ENCODE measurements around the gene IL24.

Gene IL24

DNA sequence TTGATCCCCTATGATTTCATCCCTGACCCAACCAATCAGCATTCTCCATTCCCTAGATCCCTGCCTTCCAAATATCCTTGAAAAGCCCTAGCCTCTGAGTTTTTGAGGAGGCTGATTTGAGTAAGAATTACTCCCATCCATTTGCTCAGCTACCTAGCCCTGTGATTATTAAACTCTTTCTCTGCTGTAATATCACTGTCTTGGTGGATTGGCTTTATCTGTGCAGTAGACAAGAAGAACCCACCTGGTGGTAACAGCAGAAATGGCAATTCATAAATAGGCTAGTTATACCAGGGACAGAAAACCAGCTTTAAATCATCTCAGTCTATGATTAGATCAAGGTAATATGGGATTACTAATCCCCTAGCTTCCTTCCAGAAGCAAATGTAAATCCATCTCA, 18.8 kb upstream of the IL24 start:
- no peak for DNase-seq (ENCODE audit: low read depth in 1 of 2, low spot score in 1 of 2)

GRCh38 chr1:206880314-206880713, 16.9 kb upstream of the IL24 start:
- no peak for DNase-seq (ENCODE audit: low read depth in 1 of 2, low spot score in 1 of 2)

DNA sequence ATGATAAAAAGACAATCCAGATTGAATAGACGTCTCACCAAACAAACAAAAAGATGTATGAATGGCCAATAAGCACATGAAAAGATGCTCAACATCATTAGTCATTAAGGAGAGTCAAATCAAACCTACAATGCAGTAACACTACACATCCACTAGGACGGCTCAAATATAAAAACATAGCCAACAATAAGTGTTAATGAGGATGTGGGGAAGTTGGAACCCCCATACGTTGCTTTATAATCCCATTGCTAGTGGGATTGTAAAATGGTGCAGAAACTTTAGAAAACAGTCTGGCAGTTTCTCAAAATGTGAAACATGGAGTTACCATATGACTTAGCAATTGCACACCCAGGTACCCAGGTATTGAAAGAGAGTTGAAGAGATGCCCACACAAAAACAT, 14.7 kb upstream of the IL24 start:
- no peak for DNase-seq (ENCODE audit: low read depth in 1 of 2, low spot score in 1 of 2)

- DNase-seq (ENCODE audit: low read depth in 1 of 2, low spot score in 1 of 2), result no peak
Observed at GRCh38 chr1:206883160-206883559, 14.1 kb upstream of the IL24 start.

- no peak for DNase-seq (ENCODE audit: low read depth in 1 of 2, low spot score in 1 of 2)
Observed at GRCh38 chr1:206883876-206884275, 13.4 kb upstream of the IL24 start.

DNA sequence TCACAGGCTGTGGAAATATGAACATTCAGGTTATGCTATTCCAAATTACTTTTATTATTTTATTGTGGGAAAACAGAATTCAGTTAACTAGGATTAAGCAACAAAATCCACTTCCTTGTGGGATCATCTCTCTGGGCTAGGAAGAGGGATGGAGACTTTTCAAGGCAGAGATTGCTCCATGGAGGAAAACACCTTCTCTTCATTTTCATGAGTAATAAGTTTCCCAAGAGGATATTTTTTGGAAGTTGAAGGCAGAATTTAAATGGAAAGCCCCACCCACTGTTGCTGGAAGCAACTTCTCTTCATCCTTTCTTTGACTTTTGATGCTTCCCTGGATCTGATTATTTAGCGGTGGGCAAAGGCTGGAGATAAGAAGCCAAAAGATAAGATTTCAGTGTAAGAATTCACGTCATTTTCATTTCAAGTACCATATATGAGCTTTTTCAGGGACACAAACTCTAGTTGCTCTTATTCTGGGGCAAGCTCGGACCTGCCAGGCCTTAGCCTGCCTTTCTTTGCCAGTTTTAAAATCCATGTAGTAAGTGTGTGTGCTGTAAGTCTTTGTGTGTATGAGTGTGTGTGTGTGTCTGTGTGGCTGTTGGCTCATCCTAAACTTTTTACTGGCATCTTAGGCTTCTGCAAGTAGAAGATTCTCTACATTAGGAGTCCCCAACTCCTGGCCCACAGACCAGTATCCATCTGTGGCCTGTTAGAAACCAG, 11.7 kb upstream of the IL24 start:
- no peak for DNase-seq (ENCODE audit: low read depth in 1 of 2, low spot score in 1 of 2)

GRCh38 chr1:206886831-206887230, 10.4 kb upstream of the IL24 start:
- no peak for DNase-seq (ENCODE audit: low read depth in 1 of 2, low spot score in 1 of 2)

DNA sequence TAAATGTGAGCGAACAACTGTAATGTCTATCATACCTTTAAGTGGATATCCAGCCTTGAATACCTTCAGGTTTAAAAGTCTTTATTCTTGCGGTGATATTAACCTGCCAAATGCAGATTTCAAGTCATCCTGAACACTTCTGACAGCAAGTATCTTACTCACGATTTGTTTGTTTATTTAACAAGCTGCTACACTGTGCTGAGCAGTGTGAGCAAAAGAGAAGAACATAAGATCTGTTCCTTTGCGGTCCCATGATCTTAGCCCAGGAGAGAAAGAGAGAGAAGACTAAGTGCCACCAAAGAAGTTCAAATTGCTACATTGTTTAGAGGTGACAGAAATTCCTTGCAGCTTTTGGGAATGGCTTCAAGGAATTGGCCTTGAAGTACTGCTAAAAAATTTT, 9.5 kb upstream of the IL24 start:
- no peak for DNase-seq (ENCODE audit: low read depth in 1 of 2, low spot score in 1 of 2)

DNA sequence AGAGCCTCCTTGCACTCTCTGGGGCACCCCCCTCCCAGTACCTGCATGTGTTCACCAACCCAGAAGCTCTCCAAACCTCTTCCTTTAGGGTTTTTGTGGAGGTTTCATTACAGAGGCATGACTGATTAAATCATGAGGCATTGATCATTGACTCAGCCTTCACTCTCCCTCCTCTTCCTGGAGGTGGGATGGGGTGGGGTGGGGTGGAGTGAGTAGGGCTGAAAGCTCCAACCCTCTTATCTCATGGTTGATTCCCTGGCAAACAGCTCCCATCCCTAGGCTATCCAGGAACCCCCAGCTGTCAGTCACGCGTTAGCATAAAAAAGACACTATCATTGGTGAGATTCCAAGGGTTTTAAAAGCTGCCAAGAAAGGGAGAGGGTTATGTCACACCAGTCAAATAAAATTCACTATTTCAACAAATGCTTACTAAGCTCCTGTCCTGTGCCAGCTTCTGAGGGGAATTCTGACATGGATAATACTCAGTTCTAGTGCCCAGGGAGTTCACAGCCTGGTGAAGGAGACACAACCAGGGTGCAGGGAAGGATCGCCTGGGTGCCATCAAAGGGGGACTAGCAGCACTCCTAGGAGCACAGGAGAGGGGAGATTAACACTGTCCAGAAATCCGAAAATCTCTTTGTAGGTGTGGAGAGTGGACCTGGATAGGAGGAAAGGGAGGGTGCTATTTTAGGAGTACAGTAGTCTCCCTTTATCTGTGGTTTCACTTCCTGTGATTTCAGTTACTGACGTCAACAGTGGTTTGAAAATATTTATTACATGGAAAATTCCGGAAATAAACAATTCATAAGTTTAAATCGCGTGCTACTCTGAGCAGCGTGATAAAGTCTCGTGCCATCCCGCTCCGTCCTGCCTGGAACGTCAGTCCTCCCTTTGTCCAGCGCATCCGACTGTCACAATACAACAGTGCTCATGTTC, 6.8 kb upstream of the IL24 start:
- DNase-seq (ENCODE audit: low read depth in 1 of 2, low spot score in 1 of 2), result no peak

DNA sequence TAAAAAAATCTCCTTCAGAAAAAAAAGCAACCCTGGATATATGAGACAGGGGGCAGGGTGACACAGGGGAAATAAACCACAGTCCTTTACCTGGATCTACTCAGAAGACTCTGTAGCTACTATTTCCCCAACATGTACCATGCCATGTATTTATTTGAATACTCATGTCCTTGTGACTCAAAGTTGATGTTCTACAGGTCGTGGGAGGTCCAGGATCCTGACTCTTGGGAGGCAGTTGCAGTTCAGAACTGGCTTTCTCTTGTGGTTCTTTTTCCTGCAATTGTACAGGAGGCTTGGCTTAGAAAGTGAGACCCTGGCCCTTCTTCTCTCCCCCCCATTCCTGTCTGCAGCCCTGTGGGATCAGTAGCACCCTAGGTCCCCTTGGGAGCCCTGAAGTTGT, 5.8 kb upstream of the IL24 start:
- DNase-seq (ENCODE audit: low read depth in 1 of 2, low spot score in 1 of 2), result no peak

DNA sequence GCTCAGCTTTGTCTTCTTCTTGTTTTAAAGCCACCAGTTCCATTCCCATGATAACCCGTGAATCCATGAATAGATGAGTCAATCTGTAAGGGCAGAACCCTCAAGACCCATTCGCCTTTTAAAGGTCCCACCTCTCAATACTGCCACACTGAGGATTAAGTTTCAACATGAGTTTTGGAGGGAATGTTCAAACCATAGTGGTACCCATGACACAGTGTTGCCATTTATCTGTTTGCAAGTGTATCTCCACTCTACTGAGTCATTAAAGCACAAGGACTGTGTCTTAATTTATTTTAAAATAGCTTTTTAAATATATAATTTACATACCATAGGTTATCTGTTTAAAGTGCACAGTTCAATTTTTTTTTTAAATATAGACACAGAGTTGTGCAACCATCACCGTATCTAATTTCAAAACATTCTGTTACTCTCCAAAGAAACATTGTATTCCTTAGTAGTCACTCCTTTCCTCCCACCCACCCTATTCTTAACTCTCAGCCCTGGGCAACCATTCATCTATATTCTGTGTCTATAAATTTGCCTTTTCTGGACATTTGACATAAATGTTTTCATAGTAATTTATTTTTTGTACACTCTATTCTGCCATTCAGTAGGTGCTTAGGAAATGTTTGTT, 4.8 kb upstream of the IL24 start:
- DNase-seq (ENCODE audit: low read depth in 1 of 2, low spot score in 1 of 2), result no peak

DNA sequence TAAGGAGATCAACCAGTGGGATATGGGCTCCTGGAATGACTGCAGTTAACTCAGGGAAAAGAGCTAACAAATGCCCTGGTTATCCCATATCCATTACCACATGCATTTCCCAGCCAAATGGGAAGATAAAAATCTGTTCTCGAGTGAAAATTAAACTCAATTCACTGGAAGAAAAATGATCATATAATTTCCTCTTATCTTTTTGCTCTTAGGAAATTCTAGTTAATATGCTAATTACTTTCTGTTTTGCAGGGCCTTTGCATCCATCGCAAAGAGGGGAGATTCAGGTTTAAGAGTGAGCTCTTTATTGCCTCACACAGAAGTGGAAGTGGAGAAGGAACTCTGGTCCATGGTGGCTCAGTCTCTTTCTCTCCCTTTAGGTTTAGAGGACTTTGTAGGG, 3.9 kb upstream of the IL24 start:
- no peak for DNase-seq (ENCODE audit: low read depth in 1 of 2, low spot score in 1 of 2)

DNA sequence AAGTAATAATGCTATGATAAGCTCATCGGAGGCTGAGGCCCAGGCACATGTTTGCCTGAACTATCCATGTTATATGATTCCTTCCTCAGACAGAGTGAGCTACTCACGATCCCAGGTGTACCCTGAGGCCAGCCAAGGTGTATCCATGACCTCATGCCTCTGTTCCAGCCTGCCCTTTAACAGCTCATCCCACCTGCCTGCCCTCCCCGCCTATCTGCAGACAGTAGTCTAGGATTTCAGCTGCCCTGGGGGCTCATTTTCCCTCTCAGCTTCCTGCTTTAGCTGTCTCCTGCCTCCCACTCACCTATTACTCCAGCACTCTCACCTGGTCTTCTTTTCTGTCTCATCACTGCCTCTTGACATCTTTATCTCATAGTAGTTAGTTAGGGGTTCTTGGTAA, 1.9 kb upstream of the IL24 start:
- DNase-seq (ENCODE audit: low read depth in 1 of 2, low spot score in 1 of 2), result no peak

- DNase-seq (ENCODE audit: low read depth in 1 of 2, low spot score in 1 of 2), result no peak
Observed at GRCh38 chr1:206895837-206896242, 1.4 kb upstream of the IL24 start.

- DNase-seq (ENCODE audit: low read depth in 1 of 2, low spot score in 1 of 2), result no peak
Observed at GRCh38 chr1:206896261-206896660, 982 bp upstream of the IL24 start.

- no peak for DNase-seq (ENCODE audit: low read depth in 1 of 2, low spot score in 1 of 2)
Observed at GRCh38 chr1:206898089-206898914, 1.1 kb downstream of the IL24 start.

- DNase-seq (ENCODE audit: low read depth in 1 of 2, low spot score in 1 of 2), result no peak
Observed at GRCh38 chr1:206898915-206899431, 1.7 kb downstream of the IL24 start.

- DNase-seq (ENCODE audit: low read depth in 1 of 2, low spot score in 1 of 2), result no peak
Observed at GRCh38 chr1:206899717-206900116, 2.5 kb downstream of the IL24 start.

DNA sequence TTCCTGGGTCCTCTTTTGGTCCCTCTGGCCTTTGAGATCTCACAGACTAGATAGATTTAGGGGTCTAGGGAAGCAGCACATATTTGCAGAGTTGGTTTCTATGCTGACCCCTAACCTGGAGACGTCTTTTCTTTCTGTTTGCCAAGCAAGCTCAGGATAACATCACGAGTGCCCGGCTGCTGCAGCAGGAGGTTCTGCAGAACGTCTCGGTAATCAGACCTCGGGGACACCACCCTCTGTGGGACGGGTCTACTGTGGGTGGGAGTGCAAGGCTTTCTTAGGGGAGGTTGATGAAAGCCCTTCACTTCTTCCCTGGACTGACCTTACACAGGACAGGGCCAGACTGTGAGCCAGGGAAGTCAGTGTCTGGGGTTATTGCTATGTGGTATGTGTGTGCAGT, 2.9 kb downstream of the IL24 start:
- DNase-seq (ENCODE audit: low read depth in 1 of 2, low spot score in 1 of 2), result no peak

- DNase-seq (ENCODE audit: low read depth in 1 of 2, low spot score in 1 of 2), result no peak
Observed at GRCh38 chr1:206901944-206902343, 4.7 kb downstream of the IL24 start.

GRCh38 chr1:206902702-206903101, 5.5 kb downstream of the IL24 start:
- no peak for DNase-seq (ENCODE audit: low read depth in 1 of 2, low spot score in 1 of 2)
